ENCODE measurements around the gene CCAR1. TPM values are rescaled to one million over a fixed set of nuclear protein-coding genes. Genes with fewer than 3 reads are reported as not detected.

CCAR1 gene
- total and polyA plus RNA-seq, 2 of the 13 experiments (the other 11 are each of a cell fraction or from before 2014, with no cell fraction given), result 74.5 to 81.6 TPM

- TF ChIP-seq, protein P1, sequence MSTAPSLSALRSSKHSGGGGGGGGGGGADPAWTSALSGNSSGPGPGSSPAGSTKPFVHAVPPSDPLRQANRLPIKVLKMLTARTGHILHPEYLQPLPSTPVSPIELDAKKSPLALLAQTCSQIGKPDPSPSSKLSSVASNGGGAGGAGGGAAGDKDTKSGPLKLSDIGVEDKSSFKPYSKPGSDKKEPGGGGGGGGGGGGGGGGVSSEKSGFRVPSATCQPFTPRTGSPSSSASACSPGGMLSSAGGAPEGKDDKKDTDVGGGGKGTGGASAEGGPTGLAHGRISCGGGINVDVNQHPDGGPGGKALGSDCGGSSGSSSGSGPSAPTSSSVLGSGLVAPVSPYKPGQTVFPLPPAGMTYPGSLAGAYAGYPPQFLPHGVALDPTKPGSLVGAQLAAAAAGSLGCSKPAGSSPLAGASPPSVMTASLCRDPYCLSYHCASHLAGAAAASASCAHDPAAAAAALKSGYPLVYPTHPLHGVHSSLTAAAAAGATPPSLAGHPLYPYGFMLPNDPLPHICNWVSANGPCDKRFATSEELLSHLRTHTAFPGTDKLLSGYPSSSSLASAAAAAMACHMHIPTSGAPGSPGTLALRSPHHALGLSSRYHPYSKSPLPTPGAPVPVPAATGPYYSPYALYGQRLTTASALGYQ (CRISPR knock-in tag; IDR thresholded peaks at IDR 0.05), result no peak
- TF ChIP-seq ZBTB38 (CRISPR knock-in tag; IDR thresholded peaks at IDR 0.05), result no peak
- no peak for TF ChIP-seq SOX6 (IDR thresholded peaks at IDR 0.05)
- peak; percentile 16; the same call in 1 of the 2 replicates for TF ChIP-seq SOX6 (CRISPR knock-in tag; IDR thresholded peaks at IDR 0.05)
- no peak for TF ChIP-seq ZMYM4 (CRISPR knock-in tag; IDR thresholded peaks at IDR 0.05)
- TF ChIP-seq KLF15 (CRISPR knock-in tag; IDR thresholded peaks at IDR 0.05; ENCODE audit: borderline replicate concordance), result no peak
- no peak for TF ChIP-seq SPEN (CRISPR knock-in tag; IDR thresholded peaks at IDR 0.05; ENCODE audit: low read depth)
- TF ChIP-seq ETV5 (CRISPR knock-in tag; IDR thresholded peaks at IDR 0.05; ENCODE audit: borderline replicate concordance), result no peak
- TF ChIP-seq ZNF609 (CRISPR knock-in tag; IDR thresholded peaks at IDR 0.05; ENCODE audit: borderline replicate concordance), result no peak
- TF ChIP-seq ZNF687 (CRISPR knock-in tag; IDR thresholded peaks at IDR 0.05), result no peak
- TF ChIP-seq ZSCAN25 (CRISPR knock-in tag; IDR thresholded peaks at IDR 0.05), result no peak
- TF ChIP-seq, protein P2, sequence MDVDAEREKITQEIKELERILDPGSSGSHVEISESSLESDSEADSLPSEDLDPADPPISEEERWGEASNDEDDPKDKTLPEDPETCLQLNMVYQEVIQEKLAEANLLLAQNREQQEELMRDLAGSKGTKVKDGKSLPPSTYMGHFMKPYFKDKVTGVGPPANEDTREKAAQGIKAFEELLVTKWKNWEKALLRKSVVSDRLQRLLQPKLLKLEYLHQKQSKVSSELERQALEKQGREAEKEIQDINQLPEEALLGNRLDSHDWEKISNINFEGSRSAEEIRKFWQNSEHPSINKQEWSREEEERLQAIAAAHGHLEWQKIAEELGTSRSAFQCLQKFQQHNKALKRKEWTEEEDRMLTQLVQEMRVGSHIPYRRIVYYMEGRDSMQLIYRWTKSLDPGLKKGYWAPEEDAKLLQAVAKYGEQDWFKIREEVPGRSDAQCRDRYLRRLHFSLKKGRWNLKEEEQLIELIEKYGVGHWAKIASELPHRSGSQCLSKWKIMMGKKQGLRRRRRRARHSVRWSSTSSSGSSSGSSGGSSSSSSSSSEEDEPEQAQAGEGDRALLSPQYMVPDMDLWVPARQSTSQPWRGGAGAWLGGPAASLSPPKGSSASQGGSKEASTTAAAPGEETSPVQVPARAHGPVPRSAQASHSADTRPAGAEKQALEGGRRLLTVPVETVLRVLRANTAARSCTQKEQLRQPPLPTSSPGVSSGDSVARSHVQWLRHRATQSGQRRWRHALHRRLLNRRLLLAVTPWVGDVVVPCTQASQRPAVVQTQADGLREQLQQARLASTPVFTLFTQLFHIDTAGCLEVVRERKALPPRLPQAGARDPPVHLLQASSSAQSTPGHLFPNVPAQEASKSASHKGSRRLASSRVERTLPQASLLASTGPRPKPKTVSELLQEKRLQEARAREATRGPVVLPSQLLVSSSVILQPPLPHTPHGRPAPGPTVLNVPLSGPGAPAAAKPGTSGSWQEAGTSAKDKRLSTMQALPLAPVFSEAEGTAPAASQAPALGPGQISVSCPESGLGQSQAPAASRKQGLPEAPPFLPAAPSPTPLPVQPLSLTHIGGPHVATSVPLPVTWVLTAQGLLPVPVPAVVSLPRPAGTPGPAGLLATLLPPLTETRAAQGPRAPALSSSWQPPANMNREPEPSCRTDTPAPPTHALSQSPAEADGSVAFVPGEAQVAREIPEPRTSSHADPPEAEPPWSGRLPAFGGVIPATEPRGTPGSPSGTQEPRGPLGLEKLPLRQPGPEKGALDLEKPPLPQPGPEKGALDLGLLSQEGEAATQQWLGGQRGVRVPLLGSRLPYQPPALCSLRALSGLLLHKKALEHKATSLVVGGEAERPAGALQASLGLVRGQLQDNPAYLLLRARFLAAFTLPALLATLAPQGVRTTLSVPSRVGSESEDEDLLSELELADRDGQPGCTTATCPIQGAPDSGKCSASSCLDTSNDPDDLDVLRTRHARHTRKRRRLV (CRISPR knock-in tag; IDR thresholded peaks at IDR 0.05), result no peak
- TF ChIP-seq ZFP36 (IDR thresholded peaks at IDR 0.05; ENCODE audit: borderline replicate concordance, low read depth, low read length, partially characterized antibody), result no peak
- TF ChIP-seq ZC3H13 (CRISPR knock-in tag; IDR thresholded peaks at IDR 0.05), result no peak
Observed at GRCh38 chr10:68759967-68760366, 38.9 kb downstream of the CCAR1 start (continued).

Measured in HepG2 (cell line).